ENCODE results near the gene ALG1L2. TPM values are rescaled to one million over a fixed set of nuclear protein-coding genes. Genes with fewer than 3 reads are reported as not detected.
"Not testable (repeated sequence)": the region's sequence is repeated elsewhere in the genome, so short reads cannot be mapped to it uniquely, and the experiment has no call there.

Gene ALG1L2
- total and polyA plus RNA-seq, 9 donors: 0.54 to 3.5 (median 1.5) TPM; not detected in 4

DNA sequence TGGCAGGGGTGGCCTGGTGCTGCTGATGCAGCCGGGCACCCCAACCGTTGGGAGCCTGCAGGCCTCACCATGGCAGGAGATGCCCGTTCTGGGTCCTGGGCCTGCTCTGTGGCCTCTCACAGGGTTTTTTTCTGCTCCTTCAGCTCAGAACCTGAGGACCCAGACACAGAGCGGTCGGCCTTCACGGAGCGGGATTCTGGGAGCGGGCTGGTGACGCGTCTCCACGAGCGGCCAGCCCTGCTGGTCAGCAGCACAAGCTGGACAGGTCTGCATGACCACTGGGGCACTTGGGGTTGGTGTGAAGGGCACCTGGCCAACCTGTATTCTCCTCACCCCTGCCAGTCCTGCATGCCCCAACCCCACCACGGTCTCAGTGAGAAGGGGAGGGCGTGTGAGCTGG, 10.3 kb downstream of the ALG1L2 start:
- 95 to 97% (median 96%) methylated on average over 14 of the region's 14 CpGs for WGBS, 3 donors
- Histone ChIP-seq H3K9me3 (no peaks in the 10 kb centered on the region), H3K27ac (no peak overlapping the region), H3K4me1 (ENCODE audit: insufficient read depth) (no peaks in the 10 kb centered on the region), H3K4me3 (no peak overlapping the region), H3K27me3 (no peaks in the 10 kb centered on the region), H3K36me3 (no peaks in the 10 kb centered on the region)
- intact Hi-C loops (cut with DNase I): loop anchor here in 2 of 4 donors (10.0 kb wide), 1 partner anchor 147 kb away; no protein-coding TSS in a partner anchor
- TF ChIP-seq, protein P1, sequence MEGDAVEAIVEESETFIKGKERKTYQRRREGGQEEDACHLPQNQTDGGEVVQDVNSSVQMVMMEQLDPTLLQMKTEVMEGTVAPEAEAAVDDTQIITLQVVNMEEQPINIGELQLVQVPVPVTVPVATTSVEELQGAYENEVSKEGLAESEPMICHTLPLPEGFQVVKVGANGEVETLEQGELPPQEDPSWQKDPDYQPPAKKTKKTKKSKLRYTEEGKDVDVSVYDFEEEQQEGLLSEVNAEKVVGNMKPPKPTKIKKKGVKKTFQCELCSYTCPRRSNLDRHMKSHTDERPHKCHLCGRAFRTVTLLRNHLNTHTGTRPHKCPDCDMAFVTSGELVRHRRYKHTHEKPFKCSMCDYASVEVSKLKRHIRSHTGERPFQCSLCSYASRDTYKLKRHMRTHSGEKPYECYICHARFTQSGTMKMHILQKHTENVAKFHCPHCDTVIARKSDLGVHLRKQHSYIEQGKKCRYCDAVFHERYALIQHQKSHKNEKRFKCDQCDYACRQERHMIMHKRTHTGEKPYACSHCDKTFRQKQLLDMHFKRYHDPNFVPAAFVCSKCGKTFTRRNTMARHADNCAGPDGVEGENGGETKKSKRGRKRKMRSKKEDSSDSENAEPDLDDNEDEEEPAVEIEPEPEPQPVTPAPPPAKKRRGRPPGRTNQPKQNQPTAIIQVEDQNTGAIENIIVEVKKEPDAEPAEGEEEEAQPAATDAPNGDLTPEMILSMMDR (IDR thresholded peaks at IDR 0.05): no peak
- TF ChIP-seq POLR2A (IDR thresholded peaks at IDR 0.05) (no peak), EP300 (IDR thresholded peaks at IDR 0.05) (no peak)
- peak in 1 of 5 donors; percentile 4 for DNase-seq

DNA sequence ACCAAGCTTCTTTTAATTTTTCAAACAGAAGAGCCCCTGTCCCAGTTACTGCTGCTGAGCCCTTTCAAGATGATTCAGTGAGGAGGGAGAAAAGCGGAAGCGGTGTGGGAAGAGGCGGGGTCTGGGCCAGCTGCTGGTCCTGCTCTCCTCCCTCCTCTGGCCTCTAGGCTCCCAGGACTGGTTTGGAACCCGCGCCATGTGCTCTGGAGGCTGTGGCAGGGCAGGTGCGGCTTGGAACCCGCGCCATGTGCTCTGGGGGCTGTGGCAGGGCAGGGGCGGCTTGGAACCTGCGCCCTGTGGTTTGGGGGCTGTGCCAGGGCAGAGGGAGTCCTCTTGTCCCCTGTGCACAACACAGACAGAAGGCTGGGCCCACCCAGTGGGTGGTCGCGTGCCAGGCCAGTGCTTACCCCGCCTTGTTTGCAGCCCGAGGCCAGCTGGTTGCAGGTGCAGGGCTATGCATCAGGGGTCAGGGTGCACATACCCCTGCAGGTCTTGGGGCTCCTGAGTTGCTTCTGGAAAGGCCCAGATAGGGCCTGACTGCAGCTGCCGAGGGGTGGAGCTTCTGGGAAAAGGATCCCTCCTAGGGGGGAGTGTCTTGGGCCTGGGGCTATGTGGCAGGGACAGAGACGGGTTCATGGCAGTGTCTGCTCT, 12.2 kb downstream of the ALG1L2 start:
- no peak for TF ChIP-seq POLR2A (IDR thresholded peaks at IDR 0.05)
- 52 to 74% (median 59%) methylated on average over 16 of the region's 16 CpGs for WGBS, 3 donors
- Histone ChIP-seq H3K27ac (no peak overlapping the region), H3K9me3 (no peaks in the 10 kb centered on the region), H3K27me3 (no peaks in the 10 kb centered on the region), H3K4me3 (no peak overlapping the region), H3K36me3 (no peaks in the 10 kb centered on the region), H3K4me1 (ENCODE audit: insufficient read depth) (no peaks in the 10 kb centered on the region)
- intact Hi-C loops (cut with DNase I): loop anchor here in 2 of 4 donors (10.0 kb wide), 1 partner anchor 149 kb away; no protein-coding TSS in a partner anchor
- DNase-seq: no peak

DNA sequence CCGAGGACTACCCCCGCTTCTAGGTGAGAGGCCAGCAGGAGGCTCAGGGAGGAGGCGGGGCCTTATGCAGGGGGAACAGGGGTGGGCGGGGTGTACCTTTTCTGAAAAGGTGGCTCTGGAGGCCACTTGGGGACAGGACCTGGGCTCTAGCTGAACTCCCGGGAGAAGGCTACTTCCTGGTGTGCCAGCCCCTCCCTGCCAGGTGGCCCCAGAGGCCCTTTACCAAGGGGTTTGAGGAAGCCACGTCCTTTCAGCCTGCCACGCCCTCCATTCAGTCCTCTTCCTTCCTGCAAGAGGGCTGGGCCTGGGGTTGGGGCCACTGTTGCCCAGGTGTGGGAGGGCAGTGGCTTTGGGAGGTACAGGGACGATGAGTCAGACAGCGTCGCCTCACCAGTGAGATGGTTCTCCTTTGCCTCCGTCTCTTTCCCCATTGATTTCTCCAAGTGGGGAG, 12.9 kb downstream of the ALG1L2 start:
- 85 to 92% (median 89%) methylated on average over 11 of the region's 11 CpGs for WGBS, 3 donors
- not testable (repeated sequence) for DNase-seq; H3K9me3 ChIP-seq; H3K36me3 ChIP-seq; H3K27me3 ChIP-seq; H3K4me1 ChIP-seq (ENCODE audit: insufficient read depth); H3K27ac ChIP-seq; H3K4me3 ChIP-seq
- intact Hi-C loops (cut with DNase I): loop anchor here in 2 of 4 donors (10.0 kb wide), 1 partner anchor 150 kb away; no protein-coding TSS in a partner anchor

DNA sequence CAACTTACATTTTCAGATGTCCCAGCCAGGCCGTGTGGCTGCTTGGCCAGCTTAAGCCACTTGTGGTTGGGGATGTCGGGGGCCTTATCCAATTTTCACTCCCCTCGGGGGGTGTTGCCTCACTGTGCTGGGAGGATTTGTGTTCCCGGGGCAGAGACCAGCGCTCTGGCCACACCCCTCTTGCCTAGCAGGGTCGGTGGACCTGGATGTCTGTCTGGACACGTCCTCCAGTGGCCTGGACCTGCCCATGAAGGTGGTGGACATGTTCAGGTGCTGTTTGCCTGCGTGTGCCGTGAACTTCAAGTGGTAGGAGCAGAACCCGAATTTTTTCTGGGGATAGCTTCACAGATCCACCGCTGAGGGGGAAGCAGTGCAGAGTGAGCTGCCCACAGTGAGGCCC, 14.2 kb downstream of the ALG1L2 start:
- not testable (repeated sequence) for H3K4me1 ChIP-seq (ENCODE audit: insufficient read depth); H3K27ac ChIP-seq; H3K36me3 ChIP-seq; H3K9me3 ChIP-seq; DNase-seq; H3K4me3 ChIP-seq; H3K27me3 ChIP-seq
- intact Hi-C loops (cut with DNase I): loop anchor here in 2 of 4 donors (10.0 kb wide), 1 partner anchor 151 kb away; no protein-coding TSS in a partner anchor
- WGBS, 3 donors: 24 to 27% (median 26%) methylated on average over 9 to 11 of the region's 11 CpGs

DNA sequence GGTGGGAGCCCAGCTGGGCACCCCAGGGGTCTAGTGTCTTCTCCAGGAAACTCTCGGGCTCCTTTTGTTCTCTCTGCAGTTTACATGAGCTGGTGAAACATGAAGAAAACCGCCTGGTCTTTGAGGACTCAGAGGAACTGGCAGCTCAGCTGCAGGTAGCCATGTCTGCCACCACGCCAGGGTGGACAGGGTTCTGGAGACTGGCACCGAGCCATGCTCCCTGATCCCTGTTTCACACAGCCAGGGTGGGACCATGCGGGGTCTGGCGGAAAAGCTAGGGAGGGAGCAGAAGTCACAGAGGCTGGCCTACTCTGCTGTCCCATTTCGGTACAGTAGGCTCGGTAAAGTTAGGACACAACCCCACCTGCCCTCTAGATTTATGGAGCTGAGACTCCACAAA, 15.5 kb downstream of the ALG1L2 start:
- not testable (repeated sequence) for H3K4me1 ChIP-seq (ENCODE audit: insufficient read depth); H3K27me3 ChIP-seq; DNase-seq; H3K4me3 ChIP-seq; H3K27ac ChIP-seq; H3K9me3 ChIP-seq; H3K36me3 ChIP-seq
- WGBS, 3 donors: 75 to 89% (median 82%) methylated on average over 8 of the region's 8 CpGs
- intact Hi-C loops (cut with DNase I): loop anchor here in 2 of 4 donors (10.0 kb wide), 1 partner anchor 152 kb away; no protein-coding TSS in a partner anchor

DNA sequence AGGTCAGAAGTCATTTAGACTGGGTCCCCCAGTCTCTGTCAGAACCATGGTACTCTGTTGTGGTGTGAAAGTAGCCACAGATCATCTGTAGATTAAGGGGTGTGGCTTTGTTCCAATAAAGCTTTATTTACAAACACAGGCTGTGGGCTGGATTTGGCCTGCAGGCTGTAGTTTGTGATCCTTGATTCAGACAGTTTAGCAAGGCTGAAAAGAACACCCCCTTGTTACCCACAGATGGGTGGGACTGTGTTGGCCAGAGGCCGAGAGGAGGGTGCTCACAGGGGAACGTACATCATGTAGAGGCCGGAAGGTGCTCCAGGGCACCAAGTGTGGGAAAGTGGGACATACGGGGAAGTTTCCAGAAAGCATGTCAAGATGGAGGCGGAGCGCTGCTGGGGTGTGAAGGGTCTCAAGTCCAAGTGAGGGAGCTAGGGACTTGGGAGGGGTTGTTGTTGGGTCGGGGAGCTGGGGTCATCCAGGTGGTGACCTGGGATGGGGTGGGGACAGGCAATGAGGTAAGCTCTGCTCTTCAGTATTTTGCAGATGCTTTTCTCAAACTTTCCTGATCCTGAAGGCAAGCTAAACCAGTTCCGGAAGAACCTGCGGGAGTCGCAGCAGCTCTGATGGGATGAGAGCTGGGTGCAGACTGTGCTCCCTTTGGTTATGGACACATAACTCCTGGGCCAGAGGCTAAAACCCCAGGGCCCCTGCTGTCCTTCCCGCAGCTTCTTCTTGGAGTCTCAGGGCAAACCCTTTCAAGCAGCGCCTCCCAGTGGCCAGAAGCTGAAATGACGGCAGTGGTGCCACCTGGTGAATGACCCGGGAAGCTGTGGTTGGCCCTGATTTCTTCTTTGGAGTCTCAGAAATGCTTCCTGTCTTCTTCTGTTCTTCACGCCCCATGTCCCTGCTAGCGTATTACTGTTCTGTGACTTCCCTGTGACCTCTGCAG, 16.3 kb downstream of the ALG1L2 start:
- TF ChIP-seq, protein P1 (IDR thresholded peaks at IDR 0.05): peak in 1 of 3 donors; percentile 36
- not testable (repeated sequence) for DNase-seq; H3K4me1 ChIP-seq (ENCODE audit: insufficient read depth); H3K36me3 ChIP-seq; H3K27ac ChIP-seq; H3K27me3 ChIP-seq; H3K9me3 ChIP-seq; H3K4me3 ChIP-seq
- intact Hi-C loops (cut with DNase I): loop anchor here in 2 of 4 donors (10.0 kb wide), 1 partner anchor 153 kb away; no protein-coding TSS in a partner anchor
- 37 to 44% (median 38%) methylated on average over 13 to 16 of the region's 16 CpGs for WGBS, 3 donors

DNA sequence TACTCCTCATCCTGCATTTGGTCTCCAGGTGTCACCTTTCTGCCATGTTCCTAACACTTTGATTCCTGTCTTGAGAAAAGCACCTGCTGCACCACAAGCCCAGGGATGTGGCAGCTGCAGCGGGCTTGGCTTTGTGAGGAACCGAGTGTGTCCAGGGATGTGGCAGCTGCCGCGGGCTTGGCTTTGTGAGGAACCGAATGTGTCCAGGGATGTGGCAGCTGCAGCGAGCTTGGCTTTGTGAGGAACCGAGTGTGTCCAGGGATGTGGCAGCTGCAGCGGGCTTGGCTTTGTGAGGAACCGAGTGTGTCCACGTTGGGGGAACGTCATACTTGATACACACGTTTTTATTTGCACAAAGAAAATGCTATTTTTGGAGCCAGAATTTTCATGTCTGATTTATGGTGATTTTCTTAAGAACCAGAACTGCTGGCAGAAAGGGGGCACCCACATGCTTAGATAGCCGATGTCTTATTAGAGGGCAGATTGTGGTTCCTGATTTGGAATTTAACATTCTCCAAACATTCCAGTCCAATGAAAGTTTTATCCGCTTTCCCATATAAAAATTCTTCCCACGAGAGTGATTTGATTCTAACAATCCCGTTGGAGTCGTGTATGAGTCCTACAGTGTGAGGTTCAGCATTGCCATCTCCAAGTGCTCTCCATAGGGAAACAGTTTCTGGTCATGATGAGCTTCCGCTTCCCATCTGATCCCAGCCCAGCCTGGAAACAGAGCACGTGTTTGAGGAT, 17.2 kb downstream of the ALG1L2 start:
- not testable (repeated sequence) for H3K4me3 ChIP-seq; H3K36me3 ChIP-seq; H3K27me3 ChIP-seq; DNase-seq; H3K9me3 ChIP-seq; H3K27ac ChIP-seq; H3K4me1 ChIP-seq (ENCODE audit: insufficient read depth)
- intact Hi-C loops (cut with DNase I): loop anchor here in 2 of 4 donors (10.0 kb wide), 1 partner anchor 154 kb away; no protein-coding TSS in a partner anchor
- WGBS, 3 donors: 45 to 64% (median 59%) methylated on average over 14 to 19 of the region's 19 CpGs

DNA sequence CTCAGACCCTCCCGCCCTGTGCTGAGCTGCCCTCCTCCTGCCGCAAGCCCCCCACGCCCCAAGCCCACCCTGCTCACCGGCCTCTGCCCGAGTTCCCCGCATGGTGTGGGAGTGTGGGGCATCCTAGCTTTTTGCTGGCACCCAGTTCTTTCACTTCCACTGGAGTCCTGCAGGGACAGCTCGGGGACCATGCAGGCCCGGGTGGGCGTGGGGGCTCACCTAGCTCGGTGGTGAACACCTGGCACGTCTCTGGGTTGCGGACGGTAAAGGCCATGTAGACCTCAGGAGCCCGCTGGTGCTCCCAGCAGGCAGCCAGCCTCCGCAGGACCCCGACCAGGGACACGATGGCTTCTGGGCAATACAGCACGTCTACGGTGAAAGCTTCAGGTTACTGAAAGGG, 20.9 kb downstream of the ALG1L2 start:
- 80 to 88% (median 84%) methylated on average over 19 of the region's 19 CpGs for WGBS, 3 donors
- intact Hi-C loops (cut with DNase I); H3K36me3 ChIP-seq; H3K27ac ChIP-seq; H3K9me3 ChIP-seq; H3K27me3 ChIP-seq; H3K4me3 ChIP-seq; DNase-seq; H3K4me1 ChIP-seq (ENCODE audit: insufficient read depth): not testable (repeated sequence)

Data from ovary (tissue), 9 donors.